GM19452 (cell line): ENCODE results near the gene RANBP9.

ENCODE experiments used
- ATAC-seq: cut with Tn5 transposase; IDR thresholded peaks from one replicate; pipeline ENCODE4 v1.9.1; 2021; ENCODE audit not compliant: unreplicated experiment

The RANBP9 gene

GRCh38 chr6:13655700-13656099 lies 55.9 kb downstream of the RANBP9 start:
- ATAC-seq: no peak

GRCh38 chr6:13654496-13654895 lies 57.1 kb downstream of the RANBP9 start:
- no peak for ATAC-seq

GRCh38 chr6:13653296-13653695 lies 58.3 kb downstream of the RANBP9 start:
- ATAC-seq: no peak

- ATAC-seq: no peak
These were observed 62.2 kb downstream of the RANBP9 start for GRCh38 chr6:13649393-13649792.

GRCh38 chr6:13648850-13649249 lies 62.8 kb downstream of the RANBP9 start:
- ATAC-seq: no peak

GRCh38 chr6:13643125-13643524 lies 68.5 kb downstream of the RANBP9 start:
- ATAC-seq: no peak

GRCh38 chr6:13641315-13641714 lies 70.3 kb downstream of the RANBP9 start:
- ATAC-seq: no peak

GRCh38 chr6:13638626-13639025 lies 73.0 kb downstream of the RANBP9 start:
- no peak for ATAC-seq

- ATAC-seq: no peak
These were observed 73.6 kb downstream of the RANBP9 start for GRCh38 chr6:13638014-13638413.

GRCh38 chr6:13635948-13636658 lies 75.5 kb downstream of the RANBP9 start:
- no peak for ATAC-seq

- ATAC-seq: no peak
These were observed 78.3 kb downstream of the RANBP9 start for GRCh38 chr6:13633343-13633742.

- ATAC-seq: no peak
These were observed 81.1 kb downstream of the RANBP9 start for GRCh38 chr6:13630499-13630898.

- no peak for ATAC-seq
These were observed 82.0 kb downstream of the RANBP9 start for GRCh38 chr6:13629459-13630116.

- no peak for ATAC-seq
These were observed 86.8 kb downstream of the RANBP9 start for GRCh38 chr6:13624871-13625288.

- ATAC-seq: no peak
These were observed 94.6 kb downstream of the RANBP9 start for GRCh38 chr6:13617066-13617465.

GRCh38 chr6:13615792-13616120 lies 95.9 kb downstream of the RANBP9 start:
- no peak for ATAC-seq

GRCh38 chr6:13614926-13615791 lies 96.5 kb downstream of the RANBP9 start, which contains the start of gene NOL7:
NOL7 (plus strand) TSS chr6:13615335; CDS start chr6:13615359, 24 bp downstream.
- ATAC-seq: peak; percentile 83

GRCh38 chr6:13614126-13614925 lies 97.3 kb downstream of the RANBP9 start:
- ATAC-seq: peak; percentile 15

GRCh38 chr6:13613029-13613594 lies 98.5 kb downstream of the RANBP9 start:
- no peak for ATAC-seq

- no peak for ATAC-seq
These were observed 99.9 kb downstream of the RANBP9 start for GRCh38 chr6:13611715-13612114.

- ATAC-seq: no peak
These were observed 106.0 kb downstream of the RANBP9 start for GRCh38 chr6:13605634-13606033.
